Measurements from ENCODE around the gene ZWILCH. TPM values are rescaled to one million over a fixed set of nuclear protein-coding genes. Genes with fewer than 3 reads are reported as not detected.
"Not testable (repeated sequence)": the region's sequence is repeated elsewhere in the genome, so short reads cannot be mapped to it uniquely, and the experiment has no call there.

Gene ZWILCH
- total RNA-seq: 10 to 100 TPM in 1 of 4 donors, 1 to 10 TPM in 3; 2.4 to 26.1 (median 7.0) TPM

DNA sequence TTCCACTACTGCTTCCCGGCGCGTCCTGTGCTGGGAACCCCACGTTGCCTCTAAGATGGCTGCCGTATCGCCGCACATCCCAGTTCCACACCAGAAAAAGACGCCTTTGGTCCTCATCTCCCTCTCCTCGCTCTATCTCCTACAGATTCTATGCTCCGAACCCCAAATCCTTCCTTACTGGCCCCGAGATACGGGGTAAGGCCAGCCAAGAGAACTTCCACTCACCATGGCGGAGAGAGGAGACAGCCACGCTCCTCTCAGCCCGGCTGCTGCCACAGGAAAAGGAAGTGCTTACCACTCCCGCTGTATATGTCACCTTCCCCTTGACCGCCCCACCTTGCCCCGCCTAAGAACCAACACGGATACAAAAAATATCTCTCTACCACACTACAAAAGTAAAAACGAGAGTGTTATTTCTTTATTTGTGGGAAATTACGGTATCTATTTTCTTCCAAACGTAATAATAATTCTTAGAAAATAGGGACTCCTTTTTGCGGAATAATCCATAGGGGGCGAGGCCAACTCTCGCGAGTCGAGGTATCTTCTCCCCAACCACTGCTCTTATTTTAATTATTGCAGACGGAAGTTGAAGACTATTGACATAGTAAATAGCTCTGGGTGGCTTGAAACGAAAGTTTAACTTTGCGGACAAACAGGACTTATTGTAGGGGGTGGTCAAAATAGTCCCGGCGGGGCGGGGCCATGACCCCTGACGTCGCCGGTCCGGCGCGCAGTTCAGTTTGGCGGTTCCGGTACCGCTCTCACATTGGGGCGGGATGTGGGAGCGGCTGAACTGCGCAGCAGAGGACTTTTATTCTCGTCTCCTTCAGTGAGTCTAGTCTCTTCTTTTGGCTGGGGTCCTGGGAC lies at the start of gene ZWILCH, which contains the start of gene RPL4:
ZWILCH (plus strand) TSS at position 764 of the 867 bp plus-strand sequence; CDS start at position 777, 13 bp downstream.
RPL4 (minus strand) TSS at position 293 of the 867 bp plus-strand sequence; CDS start at position 228, 65 bp downstream.
- Histone ChIP-seq H3K4me1 (peaks cover 4 to 7% of the 10 kb centered on the region in 2 donors), H3K9me3 (no peaks in the 10 kb centered on the region), H3K4me3 (peak within 1 kb of the TSS; percentile 79 to 95), H3K27me3 (no peaks in the 10 kb centered on the region), H3K27ac (peak within 1 kb of the TSS; percentile 87 to 93), H3K36me3 (no peaks in the 10 kb centered on the region)
- TF ChIP-seq CTCF (IDR thresholded peaks at IDR 0.05) (peak in 2 of 4 experiments; percentile 1 to 8), POLR2A (IDR thresholded peaks at IDR 0.05) (peak; percentile 59 to 86)
- DNase-seq: peak; percentile 78 to 79
- intact Hi-C loops (cut with DNase I; ENCODE audit: low total_unique reads): no loop called here

GRCh38 chr15:66456211-66456610 lies 48.9 kb upstream of the ZWILCH start:
- no peaks in the 10 kb centered on the region for H3K36me3 ChIP-seq
- no peaks in the 10 kb centered on the region for H3K27me3 ChIP-seq
- no peaks in the 10 kb centered on the region for H3K4me1 ChIP-seq
- H3K4me3 ChIP-seq: no peak overlapping the region
- DNase-seq: no peak
- no peak overlapping the region for H3K27ac ChIP-seq
- intact Hi-C loops (cut with DNase I; ENCODE audit: low total_unique reads): no loop called here
- TF ChIP-seq POLR2A (IDR thresholded peaks at IDR 0.05) (no peak), CTCF (IDR thresholded peaks at IDR 0.05) (no peak)
- no peaks in the 10 kb centered on the region for H3K9me3 ChIP-seq

DNA sequence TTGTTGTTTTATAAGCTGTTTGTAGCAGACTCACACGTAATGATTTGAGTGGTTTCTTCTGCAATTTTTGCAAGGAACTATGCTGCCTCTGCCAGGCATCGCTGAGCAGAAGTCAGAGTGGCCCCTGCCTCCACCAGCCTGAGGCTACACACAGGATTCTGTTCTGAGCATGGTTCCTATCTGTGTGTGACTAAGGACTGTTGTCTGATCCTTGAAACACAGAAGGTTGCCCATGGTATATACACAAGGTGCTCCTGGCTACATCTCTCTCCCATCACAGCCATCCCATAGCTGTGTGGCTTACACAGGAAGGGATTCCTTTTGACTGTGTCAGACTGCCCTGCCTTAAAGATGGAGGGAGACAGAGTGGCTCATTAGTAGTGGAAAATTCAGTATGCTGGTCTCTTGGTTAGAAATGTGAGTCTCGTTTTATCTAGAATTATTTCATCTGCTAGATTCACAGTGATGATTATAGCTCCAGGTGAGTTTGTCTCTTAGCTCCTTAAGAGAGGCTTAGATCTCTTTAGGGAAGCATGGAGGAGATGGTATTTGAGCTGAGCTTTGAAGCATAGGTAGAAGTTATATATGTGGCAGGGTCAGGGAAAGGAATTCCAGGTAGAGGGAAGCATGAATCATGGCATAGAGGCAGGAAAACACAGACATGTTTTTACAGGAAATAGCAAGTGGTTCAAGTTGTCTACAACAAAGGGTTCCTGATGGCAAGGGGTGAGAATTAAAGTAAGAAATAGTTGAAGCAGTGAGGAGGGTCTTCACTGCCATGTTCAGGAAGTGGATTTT lies 45.1 kb upstream of the ZWILCH start:
- DNase-seq: no peak
- Histone ChIP-seq H3K4me1 (no peaks in the 10 kb centered on the region), H3K4me3 (no peak overlapping the region), H3K27ac (no peak overlapping the region), H3K9me3 (no peaks in the 10 kb centered on the region), H3K27me3 (no peaks in the 10 kb centered on the region), H3K36me3 (no peaks in the 10 kb centered on the region)
- intact Hi-C loops (cut with DNase I; ENCODE audit: low total_unique reads): no loop called here
- no peak for TF ChIP-seq POLR2A (IDR thresholded peaks at IDR 0.05)
- no peak for TF ChIP-seq CTCF (IDR thresholded peaks at IDR 0.05)

DNA sequence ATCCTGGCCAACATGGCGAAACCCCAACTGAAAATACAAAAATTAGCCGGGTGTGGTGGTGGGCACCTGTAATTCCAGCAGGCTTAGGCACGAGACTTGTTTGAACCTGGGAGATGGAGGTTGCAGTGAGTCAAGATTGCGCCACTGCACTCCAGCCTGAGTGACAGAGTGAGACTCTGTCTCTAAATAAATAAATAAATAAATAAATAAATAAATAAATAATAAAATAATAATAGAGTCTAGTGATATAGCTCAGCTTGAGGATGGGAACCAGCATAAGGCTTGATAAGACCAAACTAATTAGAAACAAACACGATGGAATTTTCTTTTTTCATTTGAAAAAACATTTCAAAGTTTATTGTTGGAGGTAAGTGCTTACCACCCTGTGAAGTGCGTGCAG lies 43.8 kb upstream of the ZWILCH start:
- intact Hi-C loops (cut with DNase I; ENCODE audit: low total_unique reads); DNase-seq; H3K4me1 ChIP-seq; H3K27me3 ChIP-seq; H3K9me3 ChIP-seq; H3K36me3 ChIP-seq; H3K4me3 ChIP-seq; H3K27ac ChIP-seq: not testable (repeated sequence)

DNA sequence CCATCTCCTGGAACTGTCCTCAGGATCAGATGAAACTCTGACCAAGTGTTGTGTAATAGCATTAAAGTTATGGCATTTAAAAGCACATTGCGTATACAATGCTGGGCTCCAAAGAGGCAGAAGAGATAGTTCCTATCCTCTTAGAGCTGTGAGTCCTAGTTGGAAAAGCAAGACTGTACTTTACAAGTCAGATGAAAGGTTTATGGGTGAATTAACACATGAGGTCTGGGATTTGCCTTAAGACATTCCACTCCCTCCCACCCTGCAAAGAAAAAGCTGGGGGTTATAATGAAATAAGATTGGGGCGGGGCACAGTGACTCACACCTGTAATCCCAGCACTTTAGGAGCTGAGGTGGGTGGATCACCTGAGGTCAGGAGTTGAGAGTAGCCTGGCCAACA lies 43.2 kb upstream of the ZWILCH start:
- no peak for TF ChIP-seq CTCF (IDR thresholded peaks at IDR 0.05)
- no peak for TF ChIP-seq POLR2A (IDR thresholded peaks at IDR 0.05)
- no peak for DNase-seq
- Histone ChIP-seq H3K9me3 (no peaks in the 10 kb centered on the region), H3K27ac (no peak overlapping the region), H3K36me3 (no peaks in the 10 kb centered on the region), H3K4me1 (no peaks in the 10 kb centered on the region), H3K4me3 (no peak overlapping the region), H3K27me3 (no peaks in the 10 kb centered on the region)
- intact Hi-C loops (cut with DNase I; ENCODE audit: low total_unique reads): no loop called here
